Cardiac fibroblast (primary cell): ENCODE measurements around the gene SUGCT.

Experiments
- DNase-seq, 2 donors: peaks; one replicate each; pipeline versions ENCODE4 v3.0.0 to v3.0.0-alpha.2; 2010; ENCODE audit warnings: low read depth in 2 of 2
- H3K4me3 ChIP-seq, 2 donors: replicated peaks in 1 of 2; 1 replicate in 1 of 2; 2 replicates in 1 of 2; pipeline ENCODE4 v1.5.1; 2011; ENCODE audit warnings: low read depth in 2 of 2, low read length in 2 of 2, mild to moderate bottlenecking in 2 of 2, moderate library complexity in 1 of 2
- TF ChIP-seq, protein P1 (sequence below): IDR thresholded peaks from one replicate; pipeline ENCODE4 v1.5.1; 2011; ENCODE audit warnings: low read depth, mild to moderate bottlenecking, low read length, inconsistent platforms

The SUGCT gene

DNA sequence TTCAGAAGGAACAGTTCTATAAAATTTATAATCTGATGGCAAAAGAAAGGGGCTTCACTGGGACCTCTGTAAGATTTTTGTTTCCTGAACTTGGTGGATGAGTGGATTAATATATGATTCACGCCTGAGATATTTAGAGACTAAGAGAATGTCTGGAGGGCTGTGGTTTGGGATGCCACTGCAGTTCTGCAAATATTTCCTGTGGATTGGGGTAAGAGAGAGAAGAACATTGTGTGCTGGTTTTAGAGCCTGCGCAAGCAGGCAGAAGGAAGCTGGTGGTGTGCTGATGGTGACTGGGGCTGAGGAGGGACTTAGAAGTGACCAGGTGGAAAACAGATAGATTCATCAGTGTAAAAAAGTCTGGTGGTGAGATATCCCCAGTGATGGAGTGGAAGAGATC lies 87.0 kb downstream of the SUGCT start:
- H3K4me3 ChIP-seq, result no peak overlapping the region
- TF ChIP-seq, protein P1, sequence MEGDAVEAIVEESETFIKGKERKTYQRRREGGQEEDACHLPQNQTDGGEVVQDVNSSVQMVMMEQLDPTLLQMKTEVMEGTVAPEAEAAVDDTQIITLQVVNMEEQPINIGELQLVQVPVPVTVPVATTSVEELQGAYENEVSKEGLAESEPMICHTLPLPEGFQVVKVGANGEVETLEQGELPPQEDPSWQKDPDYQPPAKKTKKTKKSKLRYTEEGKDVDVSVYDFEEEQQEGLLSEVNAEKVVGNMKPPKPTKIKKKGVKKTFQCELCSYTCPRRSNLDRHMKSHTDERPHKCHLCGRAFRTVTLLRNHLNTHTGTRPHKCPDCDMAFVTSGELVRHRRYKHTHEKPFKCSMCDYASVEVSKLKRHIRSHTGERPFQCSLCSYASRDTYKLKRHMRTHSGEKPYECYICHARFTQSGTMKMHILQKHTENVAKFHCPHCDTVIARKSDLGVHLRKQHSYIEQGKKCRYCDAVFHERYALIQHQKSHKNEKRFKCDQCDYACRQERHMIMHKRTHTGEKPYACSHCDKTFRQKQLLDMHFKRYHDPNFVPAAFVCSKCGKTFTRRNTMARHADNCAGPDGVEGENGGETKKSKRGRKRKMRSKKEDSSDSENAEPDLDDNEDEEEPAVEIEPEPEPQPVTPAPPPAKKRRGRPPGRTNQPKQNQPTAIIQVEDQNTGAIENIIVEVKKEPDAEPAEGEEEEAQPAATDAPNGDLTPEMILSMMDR, result no peak
- DNase-seq, result peak; percentile 95 to 99

DNA sequence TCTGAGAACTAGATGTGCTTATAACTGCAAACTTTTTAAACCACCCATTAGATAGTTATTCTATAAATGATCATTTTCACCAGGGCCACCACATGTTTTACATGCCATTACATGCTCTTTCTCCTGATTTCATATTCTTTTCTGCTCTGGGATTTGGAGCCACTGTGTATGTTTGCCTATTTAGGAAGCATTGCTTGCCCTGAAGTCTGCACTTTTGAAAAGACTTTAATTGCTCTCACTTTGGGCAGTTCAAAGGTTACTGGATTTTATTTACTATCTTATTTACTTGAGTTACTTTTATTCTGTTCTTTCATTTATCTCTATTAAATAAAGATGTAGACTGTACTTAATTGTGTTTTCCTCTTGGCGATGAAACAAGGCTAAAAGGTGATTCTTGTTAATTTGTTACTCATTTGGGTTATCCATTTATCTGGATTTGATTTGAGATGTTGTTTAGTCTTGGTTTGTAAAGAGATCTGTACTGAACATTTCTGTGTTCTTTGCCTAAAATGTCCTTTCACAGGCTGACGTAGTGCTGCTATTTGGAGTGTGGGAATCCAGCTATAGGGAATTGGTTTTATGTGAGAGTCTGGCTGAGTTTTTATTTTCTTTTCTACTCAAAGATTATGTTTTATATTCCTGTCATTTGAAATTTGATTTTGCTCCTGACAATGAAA lies 88.8 kb downstream of the SUGCT start:
- TF ChIP-seq, protein P1, result no peak
- H3K4me3 ChIP-seq, result no peak overlapping the region
- peak in 1 of 2 donors; percentile 45 for DNase-seq

DNA sequence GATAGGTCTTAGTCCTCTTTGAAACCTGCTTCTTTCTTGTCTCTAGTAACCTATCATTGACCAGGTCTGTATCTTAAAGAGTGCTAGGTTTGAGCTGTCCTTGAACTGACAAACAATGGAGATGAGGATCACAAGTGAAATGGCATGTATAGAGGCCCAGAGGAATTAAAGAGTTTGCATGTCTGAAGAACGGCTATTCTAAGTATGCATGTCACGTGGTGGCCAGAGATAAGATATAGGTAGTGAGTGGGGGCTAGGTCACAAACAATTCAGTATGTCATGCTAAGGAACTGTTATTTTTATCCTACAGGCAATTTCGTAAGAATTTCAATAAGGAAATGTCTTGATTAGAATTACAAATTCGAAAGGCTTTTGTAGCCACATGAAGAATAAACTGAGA lies 95.3 kb downstream of the SUGCT start:
- no peak overlapping the region for H3K4me3 ChIP-seq
- TF ChIP-seq, protein P1, result no peak
- DNase-seq, result peak; percentile 49 to 87

DNA sequence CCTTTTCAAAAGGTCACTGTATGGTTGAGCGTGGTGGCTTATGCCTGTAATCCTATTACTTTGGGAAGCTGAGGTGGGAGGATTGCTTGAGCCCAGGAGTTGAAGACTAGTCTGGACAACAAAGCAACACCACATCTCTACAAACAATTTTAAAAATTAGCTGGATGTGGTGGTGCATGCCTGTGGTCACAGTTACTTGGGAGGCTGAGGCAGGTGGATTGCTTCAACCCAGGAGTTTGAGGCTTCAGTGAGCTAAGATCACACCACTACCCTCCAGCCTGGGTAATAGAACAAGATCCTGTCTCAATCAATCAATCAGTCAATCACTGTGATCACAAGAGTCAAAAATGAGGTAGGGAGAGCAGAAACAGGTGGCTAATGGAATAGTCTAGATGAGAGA lies 97.0 kb downstream of the SUGCT start:
- TF ChIP-seq, protein P1, result no peak
- H3K4me3 ChIP-seq, result no peak overlapping the region
- DNase-seq, result no peak

DNA sequence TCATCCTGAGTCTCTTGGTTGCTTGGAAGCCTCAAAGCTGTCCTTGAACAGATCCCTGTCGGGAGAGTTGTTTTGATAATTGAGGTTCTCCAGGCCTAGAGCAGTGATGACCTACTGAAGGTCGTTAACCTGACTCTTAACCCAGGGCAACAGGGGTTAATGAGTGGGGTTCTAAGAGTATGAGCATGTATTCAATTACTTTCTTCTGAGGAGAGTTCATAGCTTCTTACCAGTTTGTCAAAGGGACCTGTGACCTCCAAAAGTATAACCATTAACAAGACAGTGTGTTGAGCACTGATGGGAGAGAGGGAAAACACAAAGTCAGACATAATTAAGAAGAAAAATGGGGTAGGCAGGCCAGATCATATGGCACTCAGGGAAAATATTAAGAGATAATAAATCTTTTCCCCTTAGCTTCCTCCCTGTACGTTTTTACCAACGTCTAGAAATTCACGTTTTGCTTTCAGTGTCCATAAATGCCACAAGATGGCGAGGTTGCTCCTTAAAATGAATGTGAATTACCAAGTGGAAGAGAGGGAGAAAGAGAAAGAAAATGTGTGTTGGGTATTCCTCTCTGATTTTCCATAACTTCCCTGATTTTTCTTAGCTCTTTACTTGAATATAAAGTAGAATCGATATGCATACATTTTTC lies 97.6 kb downstream of the SUGCT start:
- DNase-seq, result peak; percentile 85 to 88
- TF ChIP-seq, protein P1, result peak; percentile 48
- H3K4me3 ChIP-seq, result no peak overlapping the region

DNA sequence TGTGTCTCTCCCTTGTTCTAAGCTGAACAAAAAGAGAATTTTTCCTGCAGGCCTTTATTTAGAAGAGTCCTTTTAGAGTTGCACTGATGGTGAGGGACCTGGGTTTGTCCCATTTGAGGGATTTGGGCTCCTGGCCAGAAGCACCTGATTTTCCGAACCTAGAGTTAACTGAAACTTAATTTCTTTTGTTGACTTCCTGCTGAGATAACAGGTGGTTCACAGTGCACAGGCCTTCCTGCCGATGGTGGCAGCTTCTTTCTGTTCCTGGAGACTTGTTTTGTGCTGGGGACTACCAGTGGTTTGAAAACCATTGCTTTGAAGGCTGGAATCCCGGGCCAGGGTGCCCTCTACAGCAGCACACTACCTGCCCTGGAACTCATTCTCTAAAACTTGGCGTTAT lies 99.2 kb downstream of the SUGCT start:
- H3K4me3 ChIP-seq, result no peak overlapping the region
- TF ChIP-seq, protein P1, result no peak
- DNase-seq, result no peak
